Coronary artery (tissue), 2 donors: ENCODE data around the gene HOXA11.

Experiments
- DNase-seq: peaks from one replicate; pipeline ENCODE4 v3.0.0-alpha.2; 2017; ENCODE audit warnings: low spot score
- H3K27ac ChIP-seq, 2 donors: fragments of 200-600 bp; sonication (generic); one replicate each; pipeline ENCODE4 v1.5.1; 2016 to 2019
- H3K4me3 ChIP-seq: fragments of 200-600 bp; sonication (generic); 2 replicates; pipeline ENCODE4 v1.5.1; 2016; ENCODE audit warnings: mild to moderate bottlenecking, moderate library complexity
- TF ChIP-seq, protein P1 (sequence below): fragments of 200-600 bp; sonication (generic); IDR thresholded peaks from one replicate; pipeline ENCODE4 v1.5.1; 2019; ENCODE audit warnings: antibody characterized with exemption

HOXA11 gene

GRCh38 chr7:27165089-27165995 is 19.7 kb downstream of the HOXA11 start, which contains the start of gene HOXA9:
TSS of gene HOXA9 (minus strand) at chr7:27165537. CDS start at chr7:27165457, 80 bp downstream.
- no peak within 1 kb of the TSS for H3K27ac ChIP-seq
- peak within 1 kb of the TSS; percentile 25 for H3K4me3 ChIP-seq
- no peak for DNase-seq
- TF ChIP-seq, protein P1, sequence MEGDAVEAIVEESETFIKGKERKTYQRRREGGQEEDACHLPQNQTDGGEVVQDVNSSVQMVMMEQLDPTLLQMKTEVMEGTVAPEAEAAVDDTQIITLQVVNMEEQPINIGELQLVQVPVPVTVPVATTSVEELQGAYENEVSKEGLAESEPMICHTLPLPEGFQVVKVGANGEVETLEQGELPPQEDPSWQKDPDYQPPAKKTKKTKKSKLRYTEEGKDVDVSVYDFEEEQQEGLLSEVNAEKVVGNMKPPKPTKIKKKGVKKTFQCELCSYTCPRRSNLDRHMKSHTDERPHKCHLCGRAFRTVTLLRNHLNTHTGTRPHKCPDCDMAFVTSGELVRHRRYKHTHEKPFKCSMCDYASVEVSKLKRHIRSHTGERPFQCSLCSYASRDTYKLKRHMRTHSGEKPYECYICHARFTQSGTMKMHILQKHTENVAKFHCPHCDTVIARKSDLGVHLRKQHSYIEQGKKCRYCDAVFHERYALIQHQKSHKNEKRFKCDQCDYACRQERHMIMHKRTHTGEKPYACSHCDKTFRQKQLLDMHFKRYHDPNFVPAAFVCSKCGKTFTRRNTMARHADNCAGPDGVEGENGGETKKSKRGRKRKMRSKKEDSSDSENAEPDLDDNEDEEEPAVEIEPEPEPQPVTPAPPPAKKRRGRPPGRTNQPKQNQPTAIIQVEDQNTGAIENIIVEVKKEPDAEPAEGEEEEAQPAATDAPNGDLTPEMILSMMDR = no peak

DNA sequence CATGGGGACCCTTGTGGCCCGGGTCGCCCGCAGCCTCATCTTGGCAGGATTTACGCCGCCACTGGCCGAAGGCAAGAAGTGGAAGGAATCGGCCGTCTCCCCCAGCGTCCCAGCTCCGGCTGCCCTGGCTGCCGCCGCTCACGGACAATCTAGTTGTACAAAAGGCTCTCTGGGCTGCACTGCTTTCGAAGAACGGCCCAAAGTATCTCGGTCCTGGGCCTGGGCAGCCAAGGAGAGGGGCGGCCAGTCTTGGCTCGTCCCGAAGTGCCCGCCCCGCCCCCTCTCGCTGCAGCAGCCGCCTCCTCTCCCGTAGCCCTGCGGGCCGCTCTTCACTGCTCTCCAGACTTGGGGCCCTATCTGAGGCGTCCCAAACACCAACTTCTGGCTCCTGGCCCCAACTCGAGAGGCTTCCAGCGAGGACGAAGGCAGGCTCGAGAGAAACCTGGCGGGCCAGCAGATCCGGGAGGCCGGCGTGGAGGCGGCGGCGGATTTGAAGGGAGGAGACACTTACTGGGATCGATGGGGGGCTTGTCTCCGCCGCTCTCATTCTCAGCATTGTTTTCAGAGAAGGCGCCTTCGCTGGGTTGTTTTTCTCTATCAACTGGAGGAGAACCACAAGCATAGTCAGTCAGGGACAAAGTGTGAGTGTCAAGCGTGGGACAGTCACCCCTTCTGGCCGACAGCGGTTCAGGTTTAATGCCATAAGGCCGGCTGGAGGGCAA is 20.5 kb downstream of the HOXA11 start:
- Histone ChIP-seq H3K4me3 (peak overlapping the region; percentile 25), H3K27ac (no peak overlapping the region)
- DNase-seq = no peak
- TF ChIP-seq, protein P1 = no peak

DNA sequence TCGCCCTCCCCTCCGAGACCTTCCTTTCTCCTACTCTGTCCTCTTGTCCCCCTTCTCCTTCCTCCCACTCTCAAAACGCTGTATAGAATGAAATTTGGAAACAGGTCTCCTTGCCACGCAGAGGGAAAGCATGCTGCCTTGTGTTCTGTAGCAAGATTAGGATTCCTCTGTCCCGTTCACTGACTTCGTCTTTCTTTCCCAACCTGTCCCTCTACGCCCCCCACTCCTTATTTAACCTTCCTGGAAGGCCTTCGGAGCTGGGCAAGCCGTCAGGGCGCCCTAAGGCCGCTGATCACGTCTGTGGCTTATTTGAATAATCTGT is 21.0 kb downstream of the HOXA11 start:
- H3K4me3 ChIP-seq = peak overlapping the region; percentile 25
- TF ChIP-seq, protein P1 = no peak
- H3K27ac ChIP-seq = no peak overlapping the region
- DNase-seq = no peak

GRCh38 chr7:27163288-27164044 is 21.6 kb downstream of the HOXA11 start:
- Histone ChIP-seq H3K4me3 (no peak overlapping the region), H3K27ac (no peak overlapping the region)

GRCh38 chr7:27162561-27163287 is 22.3 kb downstream of the HOXA11 start:
- DNase-seq = no peak
- TF ChIP-seq, protein P1 = no peak
- H3K27ac ChIP-seq = no peak overlapping the region
- no peak overlapping the region for H3K4me3 ChIP-seq

More at GRCh38 chr7:27163288-27164044, 21.6 kb downstream of the HOXA11 start:
- TF ChIP-seq, protein P1 = no peak
- no peak for DNase-seq
